HG03575 (cell line): ENCODE measurements around the gene FUT3.
"Not testable (repeated sequence)": the region's sequence is repeated elsewhere in the genome, so short reads cannot be mapped to it uniquely, and the experiment has no call there.

Source experiments
- ATAC-seq: cut with Tn5 transposase; IDR thresholded peaks from one replicate; pipeline ENCODE4 v1.9.1; 2021; ENCODE audit not compliant: unreplicated experiment, insufficient number of reproducible peaks, low FRiP score; ENCODE audit errors: extremely low read depth

FUT3 gene

DNA sequence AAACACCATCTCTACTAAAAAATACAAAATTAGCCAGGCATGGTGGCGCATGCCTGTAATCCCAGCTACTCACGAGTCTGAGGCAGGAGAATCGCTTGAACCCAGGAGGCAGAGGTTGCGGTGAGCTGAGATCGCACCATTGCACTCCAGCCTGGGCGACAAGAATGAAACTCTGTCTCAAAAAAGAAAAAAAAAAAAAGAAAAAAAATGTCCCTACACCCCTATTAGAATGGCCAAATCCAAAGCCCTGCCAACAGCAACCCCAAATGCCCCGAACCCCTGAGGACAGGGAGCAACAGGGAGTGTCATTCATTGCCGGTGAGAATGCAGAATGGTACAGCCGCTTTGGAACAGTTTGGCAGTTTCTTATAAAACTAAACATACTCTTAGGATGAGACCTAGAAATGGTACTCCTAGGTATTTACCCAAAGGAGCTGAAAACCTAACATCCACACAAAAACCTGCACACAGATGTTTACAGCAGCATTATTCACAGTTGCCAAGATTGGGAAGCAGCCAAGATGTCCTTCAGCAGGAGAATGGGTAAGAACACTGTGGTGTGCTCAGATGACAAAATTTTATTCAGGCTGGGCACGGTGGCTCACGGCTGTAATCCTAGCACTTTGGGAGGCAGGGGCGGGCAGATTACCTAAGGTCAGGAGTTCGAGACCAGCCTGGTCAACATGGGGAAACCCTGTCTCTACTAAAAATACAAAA lies 32.1 kb upstream of the FUT3 start:
- ATAC-seq, result not testable (repeated sequence)

DNA sequence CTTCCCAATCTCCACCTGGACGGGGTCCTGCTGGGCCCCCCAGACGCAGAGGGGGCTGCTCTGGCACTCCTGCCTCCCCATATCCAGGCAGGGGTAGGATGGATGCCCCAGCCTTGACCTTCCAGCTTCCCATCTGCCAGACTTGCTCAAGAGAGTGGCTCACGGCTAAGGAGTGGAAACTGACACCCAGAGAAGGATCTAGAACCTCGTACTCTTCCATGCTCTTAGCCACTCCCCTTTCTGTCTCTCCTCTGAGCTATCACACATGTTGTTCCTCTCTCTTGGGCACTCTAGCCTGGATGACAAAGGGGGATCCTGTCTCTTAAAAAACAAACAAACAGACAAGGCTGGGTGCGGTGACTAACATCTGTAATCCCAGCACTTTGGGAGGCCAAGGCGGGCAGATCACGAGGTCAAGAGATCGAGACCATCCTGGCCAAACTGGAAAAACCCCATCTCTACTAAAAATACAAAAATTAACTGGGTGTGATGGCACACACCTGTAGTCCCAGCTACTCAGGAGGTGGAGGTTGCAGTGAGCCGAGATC lies 31.2 kb upstream of the FUT3 start:
- no peak for ATAC-seq

DNA sequence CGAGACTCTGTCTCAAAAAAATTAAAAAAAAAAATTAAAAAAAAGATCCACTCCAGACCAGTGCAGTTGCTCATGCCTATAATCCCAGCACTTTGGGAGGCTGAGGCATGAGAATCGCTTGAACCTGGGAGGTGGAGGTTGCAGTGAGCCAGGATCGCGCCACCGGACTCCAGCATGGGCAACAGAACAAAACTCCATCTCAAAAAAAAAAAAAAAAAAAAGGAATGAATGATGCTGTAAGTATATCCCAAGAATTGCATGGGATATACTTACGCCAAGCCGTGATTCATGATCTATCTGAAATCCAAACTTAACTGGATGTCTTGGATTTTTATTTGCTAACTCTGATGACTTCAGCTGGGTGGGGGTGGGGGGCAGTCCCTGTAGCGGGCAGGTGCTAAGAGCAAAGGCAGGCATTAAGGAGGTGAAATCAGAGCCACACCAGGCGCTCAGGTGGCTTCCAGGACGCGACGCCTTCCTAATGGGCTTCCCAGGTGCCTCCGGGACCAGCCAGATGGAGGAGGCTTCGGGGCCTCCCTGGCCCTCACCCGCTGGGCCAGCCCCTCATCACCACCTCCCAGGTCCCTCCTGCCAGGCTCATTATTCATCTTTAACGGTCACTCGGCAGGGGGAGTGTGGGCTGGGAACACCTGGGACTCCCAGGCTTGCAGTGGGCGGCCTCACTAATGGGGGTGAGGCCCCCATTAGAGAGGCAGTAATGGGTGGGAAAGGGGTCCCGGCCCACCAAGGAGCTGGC lies 30.5 kb upstream of the FUT3 start:
- ATAC-seq, result no peak

DNA sequence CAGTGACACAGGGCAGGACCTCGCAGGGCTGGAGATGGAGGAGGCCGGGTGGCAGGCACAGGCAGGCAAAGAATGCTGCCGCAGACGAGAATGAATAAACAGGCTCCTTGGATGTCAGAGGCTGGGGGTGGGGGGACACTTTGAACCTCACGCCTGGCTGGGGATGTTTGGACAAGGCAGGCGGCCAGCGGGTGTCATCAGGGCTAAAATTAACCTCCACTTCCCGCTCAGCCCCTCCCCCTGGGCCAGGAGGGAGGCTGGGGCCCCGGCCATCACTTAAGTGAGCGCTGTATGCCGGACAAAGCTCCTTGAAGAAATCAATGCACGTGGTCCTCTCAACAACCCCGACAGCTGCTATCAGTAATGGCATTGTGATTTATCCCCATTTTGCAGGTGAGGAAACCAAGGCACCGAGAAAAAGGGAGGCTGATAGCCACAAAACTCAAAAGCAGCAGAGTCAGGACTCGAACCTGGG lies 29.4 kb upstream of the FUT3 start:
- no peak for ATAC-seq

DNA sequence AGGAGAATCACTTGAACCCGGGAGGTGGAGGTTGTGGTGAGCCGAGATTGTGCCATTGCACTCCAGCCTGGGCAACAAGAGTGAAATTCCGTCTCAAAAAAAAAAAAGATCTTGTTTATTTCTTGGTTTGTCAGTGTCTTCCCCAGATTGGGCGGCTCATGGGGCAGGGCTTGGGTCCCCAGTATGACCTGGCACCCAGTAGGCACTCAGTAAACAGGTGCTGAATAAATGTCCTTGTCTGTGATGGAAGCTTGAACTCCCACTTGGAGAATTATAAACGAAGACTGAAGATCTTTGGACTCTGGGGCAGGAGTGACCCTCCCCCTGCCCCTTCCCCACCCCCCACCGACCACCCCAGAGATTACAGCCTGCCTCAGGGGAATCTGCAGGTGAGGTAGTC lies 28.9 kb upstream of the FUT3 start:
- ATAC-seq, result no peak

DNA sequence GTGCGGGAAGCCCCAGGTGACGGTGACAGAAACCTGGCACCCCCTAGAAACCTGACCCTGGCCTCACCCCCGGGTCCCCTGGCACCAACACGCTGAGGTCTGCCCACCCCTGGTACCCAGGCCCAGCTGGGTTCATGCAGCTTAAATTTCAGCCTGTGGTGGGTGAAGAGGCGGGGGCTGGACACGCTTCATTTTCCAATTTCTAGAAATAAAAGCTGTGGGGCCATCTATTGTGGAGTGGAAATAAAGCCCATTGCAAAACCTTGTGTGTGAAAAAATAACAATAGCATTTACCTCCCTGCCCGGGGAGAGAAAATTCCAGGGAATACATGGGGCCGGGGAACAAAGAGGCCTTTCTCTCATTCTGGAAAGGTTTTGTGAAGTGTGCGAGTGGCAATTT lies 26.6 kb upstream of the FUT3 start:
- ATAC-seq, result no peak

DNA sequence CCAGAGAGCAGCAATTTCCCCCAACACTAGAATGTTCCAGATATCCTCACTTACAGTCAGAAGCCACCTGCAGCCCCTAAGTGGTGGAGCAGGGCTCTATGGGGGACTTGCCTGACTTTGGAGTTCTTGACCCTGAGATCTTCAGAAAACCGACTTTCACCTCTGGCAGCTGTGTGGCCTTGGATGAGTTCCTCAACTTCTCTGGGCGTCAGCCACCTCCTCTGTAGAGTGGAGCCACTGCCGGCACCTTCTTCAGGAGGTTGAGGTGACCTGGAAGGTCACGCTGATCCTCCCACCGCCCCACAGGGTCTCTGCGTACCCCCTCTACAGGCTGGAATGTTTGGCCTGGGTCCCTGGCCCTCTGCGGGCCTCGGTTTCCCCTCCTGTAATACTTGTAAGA lies 26.2 kb upstream of the FUT3 start:
- ATAC-seq, result no peak

DNA sequence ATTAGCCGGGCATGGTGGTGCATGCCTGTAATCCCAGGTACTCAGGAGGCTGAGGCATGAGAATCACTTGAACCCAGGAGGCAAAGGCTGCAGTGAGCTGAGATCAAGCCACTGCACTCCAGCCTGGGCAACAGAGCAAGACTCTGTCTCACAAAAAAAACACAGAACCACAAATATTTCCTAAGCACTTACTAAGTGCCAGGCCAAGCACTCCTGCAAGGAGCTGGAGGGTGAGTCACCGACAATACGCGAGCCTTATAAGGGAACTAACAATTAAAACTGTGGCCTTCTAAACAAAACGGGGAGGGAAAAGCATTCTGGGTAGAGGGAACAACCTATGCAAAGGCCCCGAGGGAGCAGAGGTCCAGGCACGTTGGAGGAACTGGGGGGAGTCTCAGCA lies 23.2 kb upstream of the FUT3 start:
- ATAC-seq, result not testable (repeated sequence)

DNA sequence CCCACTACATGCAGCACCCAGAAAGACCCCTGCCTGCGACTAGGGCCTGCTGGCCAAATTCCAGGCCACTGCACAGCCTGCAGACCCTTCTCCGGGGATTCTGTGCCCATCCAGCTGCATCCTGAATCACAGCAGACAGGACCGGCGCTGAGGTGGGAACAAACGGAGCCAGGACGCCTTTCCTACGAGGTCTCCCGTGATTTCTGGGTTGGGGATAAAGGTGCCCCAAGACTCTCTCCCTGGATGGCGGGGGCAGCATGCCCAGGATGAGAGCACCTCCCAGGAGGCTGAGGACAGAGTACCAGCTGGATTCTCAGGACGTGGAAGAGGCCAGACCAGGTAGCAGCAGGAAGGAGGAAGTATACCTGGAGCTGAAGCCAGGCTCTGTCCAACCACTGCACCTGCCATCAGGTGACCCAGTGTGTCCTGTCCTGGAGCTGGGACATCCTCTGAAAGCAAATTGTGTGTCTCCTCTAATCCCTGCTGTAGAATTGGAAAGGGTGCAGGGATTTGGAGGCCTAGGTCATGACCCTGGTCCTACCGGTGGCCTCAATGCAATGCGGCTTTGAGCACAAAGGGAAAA lies 22.5 kb upstream of the FUT3 start:
- ATAC-seq, result no peak

DNA sequence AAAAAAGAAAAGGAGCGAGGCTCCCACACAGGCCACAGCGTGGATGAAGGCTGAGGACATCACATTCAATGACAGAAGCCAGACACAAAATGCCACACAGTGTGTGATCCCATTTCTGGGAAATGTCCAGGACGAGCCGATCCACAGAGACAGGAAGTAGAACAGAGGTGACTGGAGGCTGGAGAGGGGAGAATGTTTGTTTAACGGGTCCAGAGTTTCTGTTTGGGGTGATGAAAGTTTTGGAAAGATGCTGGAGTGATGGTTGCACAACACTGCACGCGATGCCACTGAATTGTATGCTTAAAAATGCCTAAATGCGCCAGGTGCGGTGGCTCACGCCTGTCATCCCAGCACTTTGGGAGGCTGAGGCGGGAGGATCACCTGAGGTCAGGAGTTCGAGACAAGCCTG lies 19.7 kb upstream of the FUT3 start:
- ATAC-seq, result no peak

DNA sequence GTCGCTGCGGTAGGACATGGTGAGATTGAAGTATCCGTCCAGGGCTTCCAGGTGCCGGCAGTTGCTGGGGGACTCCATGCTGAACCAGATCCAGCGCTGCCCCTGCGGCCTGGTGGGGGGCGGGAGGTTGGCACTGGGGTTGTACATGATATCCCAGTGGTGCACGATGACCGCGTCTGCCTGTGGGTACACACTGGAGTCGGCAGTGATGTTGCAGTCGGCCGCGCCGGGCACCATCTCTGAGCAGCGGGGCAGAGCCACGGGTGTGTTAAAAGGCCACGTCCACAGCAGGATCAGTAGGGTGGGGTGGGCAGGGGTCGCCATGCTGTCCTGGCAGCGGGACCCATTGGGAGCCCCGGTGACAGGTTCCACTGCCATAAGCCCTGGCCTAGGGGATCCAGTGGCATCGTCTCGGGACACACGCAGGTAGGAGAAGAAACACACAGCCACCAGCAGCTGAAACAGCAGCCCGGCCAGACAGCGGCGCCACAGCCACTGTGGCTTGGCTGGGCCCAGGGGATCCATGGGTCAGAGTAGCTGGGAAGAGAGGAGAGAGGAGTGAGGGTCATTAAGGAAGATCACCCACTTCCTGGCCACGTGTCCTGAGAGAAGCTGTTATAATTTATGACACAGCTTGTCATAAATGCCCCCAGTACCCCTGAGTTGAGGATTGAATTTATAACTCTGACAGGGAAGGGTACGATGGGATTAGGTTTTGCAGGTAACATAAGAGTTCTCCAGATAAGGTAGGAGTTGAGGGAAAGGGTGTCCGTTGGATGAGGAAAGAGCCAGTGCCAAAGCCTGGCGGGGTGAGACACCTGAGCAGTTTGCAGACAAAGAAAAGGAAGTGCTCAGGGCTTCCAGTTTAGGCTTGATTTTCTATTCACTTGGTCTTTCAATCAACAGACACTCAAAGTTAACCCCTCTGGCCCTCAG lies 16.2 kb upstream of the FUT3 start:
- ATAC-seq, result no peak

DNA sequence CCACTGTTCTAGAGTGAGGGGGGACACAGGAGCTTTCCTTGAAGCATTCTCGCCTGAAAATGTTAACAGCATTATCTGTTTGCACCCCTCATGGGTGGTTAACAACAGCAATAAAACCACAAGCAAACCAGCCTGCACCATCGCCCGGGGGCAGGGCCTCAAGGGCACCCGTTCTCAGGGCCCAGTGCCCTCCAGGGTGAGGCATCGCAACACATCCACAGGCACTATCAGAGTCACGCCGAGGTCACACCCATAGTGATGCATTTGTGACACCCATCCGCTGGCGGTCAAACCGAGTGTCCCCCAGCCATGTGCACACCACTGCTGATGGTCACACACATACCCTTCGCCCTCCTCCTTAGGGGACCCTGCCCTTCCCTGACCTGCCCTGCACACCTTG lies 14.5 kb upstream of the FUT3 start:
- ATAC-seq, result no peak

DNA sequence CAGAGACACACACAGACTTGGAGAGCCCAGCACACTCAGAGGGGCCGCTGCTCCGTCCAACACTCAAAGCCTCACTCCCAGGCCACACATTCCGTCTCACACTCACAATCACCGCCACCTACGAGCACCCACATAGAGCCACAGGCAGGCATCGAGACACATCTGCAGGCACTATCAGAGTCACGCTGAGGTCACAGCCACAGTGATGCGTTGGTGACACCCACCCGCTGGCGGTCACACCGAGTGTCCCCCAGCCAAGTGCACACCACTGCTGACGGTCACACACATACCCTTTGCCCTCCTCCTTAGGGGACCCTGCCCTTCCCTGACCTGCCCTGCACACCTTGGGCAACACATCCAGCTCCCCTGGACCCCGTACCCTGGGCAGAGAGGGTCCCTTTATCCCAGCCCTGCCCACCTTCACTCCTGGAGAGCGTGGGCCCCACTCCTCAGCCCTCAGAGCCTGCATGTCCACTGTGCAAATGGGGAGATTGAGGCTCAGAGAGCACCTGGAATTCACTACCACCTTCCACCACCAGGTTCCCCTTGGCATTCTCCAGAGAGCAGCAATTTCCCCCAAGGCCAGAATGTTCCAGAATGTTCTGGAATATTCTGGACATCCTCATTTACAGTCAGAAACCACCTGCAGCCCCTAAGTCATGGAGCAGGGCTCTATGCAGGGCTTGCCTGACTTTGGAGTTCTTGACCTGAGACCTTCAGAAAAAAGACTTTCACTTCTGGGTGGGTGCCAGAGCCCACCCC lies 13.7 kb upstream of the FUT3 start:
- no peak for ATAC-seq

DNA sequence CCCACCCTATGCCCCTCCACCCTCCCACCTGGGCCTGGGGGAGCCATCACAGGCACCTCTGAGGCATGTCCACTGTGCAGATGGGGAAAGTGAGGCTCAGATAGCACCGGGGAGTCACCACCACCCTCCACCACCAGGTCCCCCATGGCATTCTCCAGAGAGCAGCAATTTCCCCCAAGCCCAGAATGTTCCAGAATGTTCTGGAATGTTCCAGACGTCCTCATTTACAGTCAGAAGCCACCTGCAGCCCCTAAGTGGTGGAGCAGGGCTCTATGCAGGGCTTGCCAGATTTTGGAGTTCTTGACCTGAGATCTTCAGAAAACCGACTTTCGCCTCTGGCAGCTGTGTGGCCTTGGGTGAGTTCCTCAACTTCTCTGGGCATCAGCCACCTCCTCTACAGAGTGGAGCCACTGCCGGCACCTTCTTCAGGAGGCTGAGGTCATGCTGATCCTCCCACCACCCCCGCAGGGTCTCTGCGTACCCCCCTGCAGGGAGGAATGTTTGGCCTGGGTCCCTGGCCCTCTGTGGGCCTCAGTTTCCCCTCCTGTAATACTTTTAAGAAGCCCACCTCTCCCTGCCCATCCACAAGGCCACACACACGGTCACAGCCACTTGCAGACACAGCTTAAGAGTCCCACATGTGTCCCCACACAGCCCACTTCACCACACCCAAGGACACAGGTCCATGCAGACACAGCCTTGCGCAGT lies 12.9 kb upstream of the FUT3 start:
- no peak for ATAC-seq

DNA sequence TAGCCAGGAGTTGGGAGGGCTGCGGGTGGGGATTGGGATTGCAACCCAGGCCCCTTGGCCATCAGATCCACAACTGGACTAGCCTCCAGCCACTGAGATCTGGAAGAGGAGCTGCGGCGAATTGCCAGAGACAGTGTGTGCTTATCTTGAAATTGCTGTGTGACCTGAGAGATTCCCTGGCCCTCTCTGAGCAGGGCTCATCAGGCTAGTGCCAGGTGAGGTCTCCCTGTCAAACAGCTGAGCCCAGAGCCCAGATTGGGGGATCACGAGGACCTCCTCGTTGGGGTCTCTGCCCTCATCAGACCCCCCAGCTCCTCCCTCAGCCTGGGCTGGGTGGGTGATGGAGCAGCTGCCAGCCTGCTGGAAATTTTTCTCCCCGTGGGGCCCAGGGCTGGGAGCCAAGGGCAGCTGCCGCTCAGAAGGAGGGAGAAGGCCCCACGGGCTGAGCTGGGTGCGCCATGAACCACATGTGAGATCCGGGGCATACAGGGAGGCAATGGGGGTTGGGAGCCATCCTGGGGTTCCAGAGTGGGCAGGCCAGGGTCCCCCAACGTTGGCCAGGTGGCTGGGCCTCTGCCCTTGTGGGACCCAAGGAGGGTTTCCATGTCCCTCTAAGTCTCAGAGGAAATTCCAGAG lies 11.9 kb upstream of the FUT3 start:
- no peak for ATAC-seq

DNA sequence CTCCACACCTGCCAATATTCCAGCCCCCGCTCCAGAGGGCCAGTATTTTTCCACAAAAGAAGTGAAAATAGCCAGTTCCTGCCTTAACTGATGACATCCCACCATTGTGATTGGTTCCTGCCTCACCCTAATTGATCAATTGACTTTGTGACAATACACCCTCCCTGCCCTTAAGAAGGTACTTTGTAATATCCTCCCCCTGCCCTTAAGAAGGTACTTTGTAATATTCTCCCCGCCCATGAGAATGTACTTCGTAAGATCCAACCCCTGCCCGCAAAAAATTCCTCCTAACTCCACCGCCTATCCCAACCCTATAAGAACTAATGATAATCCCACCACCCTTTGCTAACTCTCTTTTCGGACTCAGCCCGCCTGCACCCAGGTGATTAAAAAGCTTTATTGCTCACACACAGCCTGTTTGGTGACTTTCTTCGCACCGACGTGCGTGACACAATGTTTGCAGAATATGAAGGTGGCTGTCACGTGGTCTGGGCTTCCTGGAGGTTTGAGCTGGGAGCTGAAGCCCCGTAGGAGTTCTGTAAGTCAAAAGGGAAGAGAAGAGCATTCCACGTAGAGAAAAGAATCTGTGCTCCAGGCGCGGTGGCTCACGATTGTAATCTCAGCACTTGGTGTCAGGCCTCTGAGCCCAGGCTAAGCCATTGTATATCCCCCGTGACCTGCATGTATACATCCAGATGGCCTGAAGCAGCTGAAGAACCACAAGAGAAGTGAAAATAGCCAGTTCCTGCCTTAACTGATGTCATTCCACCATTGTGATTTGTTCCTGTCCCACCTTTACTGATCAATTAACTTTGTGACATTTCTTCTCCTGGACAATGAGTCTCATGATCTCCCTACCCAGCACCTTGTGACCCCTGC lies 6.2 kb upstream of the FUT3 start:
- no peak for ATAC-seq
